ENCODE results near the gene PRKAR2B. TPM values are rescaled to one million over a fixed set of nuclear protein-coding genes. Genes with fewer than 3 reads are reported as not detected.
"Not testable (repeated sequence)": the region's sequence is repeated elsewhere in the genome, so short reads cannot be mapped to it uniquely, and the experiment has no call there.

Gene PRKAR2B
- total and polyA plus RNA-seq, 2 donors (not counting 1 experiment from before 2014, with no cell fraction given), result 0.07 to 0.81 TPM

DNA sequence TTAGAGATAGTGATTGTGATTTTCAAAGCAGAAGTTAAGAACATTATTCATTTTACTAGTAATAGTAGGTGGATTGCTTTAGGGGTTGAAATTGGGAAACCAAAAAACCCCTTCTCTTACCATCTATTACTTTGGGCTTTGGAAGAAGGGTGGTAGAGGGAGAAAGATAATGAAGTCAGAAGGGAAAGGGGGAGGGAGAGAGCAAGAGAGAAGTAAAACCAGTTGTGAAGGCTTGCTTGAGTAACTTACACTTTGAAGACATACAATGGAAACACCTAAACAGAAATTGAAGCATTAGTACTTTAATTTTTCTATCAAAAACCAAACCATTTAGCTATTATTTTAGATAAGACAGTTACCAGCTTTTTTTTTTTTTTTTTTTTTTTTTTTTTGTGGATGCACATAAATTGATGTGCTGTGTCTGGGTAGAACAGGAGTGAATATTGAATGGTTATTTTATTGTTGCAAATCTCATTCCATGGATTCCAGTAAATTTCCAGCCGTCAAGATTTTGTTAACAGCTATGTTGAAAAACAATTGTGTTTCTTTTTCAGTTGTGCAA lies 5.5 kb downstream of the PRKAR2B start:
- no peak for ATAC-seq (ENCODE audit: low read depth)
- no peak for DNase-seq
- POLR2A ChIA-PET, result interaction anchor here (0.6 kb wide), 1 partner anchor 94 kb away, joined by 4 read pairs; no protein-coding TSS in a partner anchor
- Histone ChIP-seq H3K9me3 (ENCODE audit: control extremely low read depth in 1 of 3, control insufficient read depth in 2 of 3, insufficient read depth in 1 of 3, low read length in 2 of 3) (no peaks in the 10 kb centered on the region), H3K27ac (ENCODE audit: low read length in 2 of 2) (no peak overlapping the region), H3K4me3 (ENCODE audit: control extremely low read depth in 1 of 5, extremely low read depth in 1 of 5, insufficient read depth in 1 of 5, low read depth in 2 of 5, low read length in 4 of 5) (no peak overlapping the region), H4K20me1 (ENCODE audit: control insufficient read depth, insufficient read depth, low read length, poor library complexity, severe bottlenecking) (no peaks in the 10 kb centered on the region), H3K9ac (ENCODE audit: low read length) (no peak overlapping the region), H3K27me3 (replicated peaks in 1 of 4; ENCODE audit: control extremely low read depth in 1 of 4, control insufficient read depth in 3 of 4, insufficient read depth in 4 of 4, low read length in 3 of 4) (peaks cover 0 to 26% (median 23%) of the 10 kb centered on the region in 4 experiments), H3K79me2 (ENCODE audit: control insufficient read depth, insufficient read depth, low read length) (no peaks in the 10 kb centered on the region), H2AFZ (ENCODE audit: insufficient read depth, low read depth, low read length, poor library complexity, severe bottlenecking) (no peak overlapping the region), H3K4me1 (ENCODE audit: control insufficient read depth in 2 of 2, insufficient read depth in 2 of 2, low read length in 2 of 2) (peaks cover 7% of the 10 kb centered on the region in 2 donors), H3K36me3 (replicated peaks in 1 of 2; ENCODE audit: control extremely low read depth in 1 of 2, control insufficient read depth in 1 of 2, extremely low read depth in 1 of 2, insufficient read depth in 2 of 2, low read length in 1 of 2) (no peaks in the 10 kb centered on the region), H3K4me2 (replicated peaks; ENCODE audit: low read depth, low read length, poor library complexity, severe bottlenecking) (no peak overlapping the region)
- no peaks in the 10 kb centered on the region for H3K9me3 Mint-ChIP-seq (ENCODE audit: insufficient read depth)
- H3K4me3 Mint-ChIP-seq, result no peak overlapping the region
- H3K4me1 Mint-ChIP-seq, result peaks cover 10% of the 10 kb centered on the region
- H3K27ac Mint-ChIP-seq, result no peak overlapping the region
- peaks cover 33% of the 10 kb centered on the region for H3K27me3 Mint-ChIP-seq
- WGBS (ENCODE audit: insufficient coverage), result no CpG with 5 or more reads among the region's 1 CpG
- no peak for TF ChIP-seq EZH2 (IDR thresholded peaks at IDR 0.05; ENCODE audit: borderline replicate concordance, insufficient read depth, low read depth, low read length, poor library complexity, severe bottlenecking)
- TF ChIP-seq, protein P1, sequence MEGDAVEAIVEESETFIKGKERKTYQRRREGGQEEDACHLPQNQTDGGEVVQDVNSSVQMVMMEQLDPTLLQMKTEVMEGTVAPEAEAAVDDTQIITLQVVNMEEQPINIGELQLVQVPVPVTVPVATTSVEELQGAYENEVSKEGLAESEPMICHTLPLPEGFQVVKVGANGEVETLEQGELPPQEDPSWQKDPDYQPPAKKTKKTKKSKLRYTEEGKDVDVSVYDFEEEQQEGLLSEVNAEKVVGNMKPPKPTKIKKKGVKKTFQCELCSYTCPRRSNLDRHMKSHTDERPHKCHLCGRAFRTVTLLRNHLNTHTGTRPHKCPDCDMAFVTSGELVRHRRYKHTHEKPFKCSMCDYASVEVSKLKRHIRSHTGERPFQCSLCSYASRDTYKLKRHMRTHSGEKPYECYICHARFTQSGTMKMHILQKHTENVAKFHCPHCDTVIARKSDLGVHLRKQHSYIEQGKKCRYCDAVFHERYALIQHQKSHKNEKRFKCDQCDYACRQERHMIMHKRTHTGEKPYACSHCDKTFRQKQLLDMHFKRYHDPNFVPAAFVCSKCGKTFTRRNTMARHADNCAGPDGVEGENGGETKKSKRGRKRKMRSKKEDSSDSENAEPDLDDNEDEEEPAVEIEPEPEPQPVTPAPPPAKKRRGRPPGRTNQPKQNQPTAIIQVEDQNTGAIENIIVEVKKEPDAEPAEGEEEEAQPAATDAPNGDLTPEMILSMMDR (IDR thresholded peaks at IDR 0.05), result no peak
- intact Hi-C loops (cut with micrococcal nuclease), result loop anchor here (10.0 kb wide), 3 partner anchors 255 to 845 kb away; partner anchors contain the start of genes CBLL1 and DLD
- CTCF ChIA-PET, result no interaction called here

DNA sequence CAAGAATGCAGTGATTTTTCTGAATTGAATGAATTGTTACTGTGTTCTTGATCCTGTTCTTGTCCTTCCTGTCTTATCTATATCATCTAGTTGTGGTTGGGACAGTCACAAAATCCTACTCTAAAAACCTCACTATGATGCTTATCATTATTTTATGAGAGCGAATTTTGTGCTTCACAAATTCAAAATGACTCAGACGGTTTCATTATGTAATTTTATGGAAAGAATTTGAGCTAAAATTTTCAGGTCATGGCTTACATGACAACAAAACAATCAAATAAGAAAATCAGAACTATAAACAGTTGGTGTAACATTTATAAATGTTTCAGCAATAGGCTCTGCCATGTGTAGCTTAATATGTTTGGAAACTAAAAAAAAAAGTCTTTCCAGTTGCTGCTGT lies 6.9 kb downstream of the PRKAR2B start:
- Histone ChIP-seq H3K27ac (ENCODE audit: low read length in 2 of 2) (no peak overlapping the region), H2AFZ (ENCODE audit: insufficient read depth, low read depth, low read length, poor library complexity, severe bottlenecking) (no peak overlapping the region), H3K4me2 (replicated peaks; ENCODE audit: low read depth, low read length, poor library complexity, severe bottlenecking) (no peak overlapping the region), H3K27me3 (replicated peaks in 1 of 4; ENCODE audit: control extremely low read depth in 1 of 4, control insufficient read depth in 3 of 4, insufficient read depth in 4 of 4, low read length in 3 of 4) (peaks cover 0 to 15% (median 11%) of the 10 kb centered on the region in 4 experiments), H3K9me3 (ENCODE audit: control extremely low read depth in 1 of 3, control insufficient read depth in 2 of 3, insufficient read depth in 1 of 3, low read length in 2 of 3) (no peaks in the 10 kb centered on the region), H3K4me1 (ENCODE audit: control insufficient read depth in 2 of 2, insufficient read depth in 2 of 2, low read length in 2 of 2) (no peaks in the 10 kb centered on the region), H3K4me3 (ENCODE audit: control extremely low read depth in 1 of 5, extremely low read depth in 1 of 5, insufficient read depth in 1 of 5, low read depth in 2 of 5, low read length in 4 of 5) (no peak overlapping the region), H4K20me1 (ENCODE audit: control insufficient read depth, insufficient read depth, low read length, poor library complexity, severe bottlenecking) (no peaks in the 10 kb centered on the region), H3K79me2 (ENCODE audit: control insufficient read depth, insufficient read depth, low read length) (no peaks in the 10 kb centered on the region), H3K36me3 (replicated peaks in 1 of 2; ENCODE audit: control extremely low read depth in 1 of 2, control insufficient read depth in 1 of 2, extremely low read depth in 1 of 2, insufficient read depth in 2 of 2, low read length in 1 of 2) (no peaks in the 10 kb centered on the region), H3K9ac (ENCODE audit: low read length) (no peak overlapping the region)
- H3K27ac Mint-ChIP-seq, result no peak overlapping the region
- ATAC-seq (ENCODE audit: low read depth) (no peak), DNase-seq (no peak)
- POLR2A ChIA-PET, result no interaction called here
- WGBS (ENCODE audit: insufficient coverage), result no CpG with 5 or more reads among the region's 2 CpGs
- H3K4me3 Mint-ChIP-seq, result no peak overlapping the region
- intact Hi-C loops (cut with micrococcal nuclease), result no loop called here
- no peak for TF ChIP-seq EZH2 (IDR thresholded peaks at IDR 0.05; ENCODE audit: borderline replicate concordance, insufficient read depth, low read depth, low read length, poor library complexity, severe bottlenecking)
- TF ChIP-seq, protein P1 (IDR thresholded peaks at IDR 0.05), result no peak
- CTCF ChIA-PET, result no interaction called here
- H3K9me3 Mint-ChIP-seq (ENCODE audit: insufficient read depth), result peaks cover 2% of the 10 kb centered on the region
- H3K27me3 Mint-ChIP-seq, result peaks cover 22% of the 10 kb centered on the region
- no peaks in the 10 kb centered on the region for H3K4me1 Mint-ChIP-seq

- H3K4me3 Mint-ChIP-seq; H3K27ac Mint-ChIP-seq; H3K4me1 ChIP-seq (ENCODE audit: control insufficient read depth in 2 of 2, insufficient read depth in 2 of 2, low read length in 2 of 2); H4K20me1 ChIP-seq (ENCODE audit: control insufficient read depth, insufficient read depth, low read length, poor library complexity, severe bottlenecking); ATAC-seq (ENCODE audit: low read depth); H3K4me1 Mint-ChIP-seq; H3K27me3 Mint-ChIP-seq; POLR2A ChIA-PET; H3K9me3 ChIP-seq (ENCODE audit: control extremely low read depth in 1 of 3, control insufficient read depth in 2 of 3, insufficient read depth in 1 of 3, low read length in 2 of 3); H3K9ac ChIP-seq (ENCODE audit: low read length); intact Hi-C loops (cut with micrococcal nuclease); H3K9me3 Mint-ChIP-seq (ENCODE audit: insufficient read depth); H3K27me3 ChIP-seq (replicated peaks in 1 of 4; ENCODE audit: control extremely low read depth in 1 of 4, control insufficient read depth in 3 of 4, insufficient read depth in 4 of 4, low read length in 3 of 4); H2AFZ ChIP-seq (ENCODE audit: insufficient read depth, low read depth, low read length, poor library complexity, severe bottlenecking); H3K27ac ChIP-seq (ENCODE audit: low read length in 2 of 2); DNase-seq; CTCF ChIA-PET; H3K4me2 ChIP-seq (replicated peaks; ENCODE audit: low read depth, low read length, poor library complexity, severe bottlenecking); H3K79me2 ChIP-seq (ENCODE audit: control insufficient read depth, insufficient read depth, low read length); H3K36me3 ChIP-seq (replicated peaks in 1 of 2; ENCODE audit: control extremely low read depth in 1 of 2, control insufficient read depth in 1 of 2, extremely low read depth in 1 of 2, insufficient read depth in 2 of 2, low read length in 1 of 2); H3K4me3 ChIP-seq (ENCODE audit: control extremely low read depth in 1 of 5, extremely low read depth in 1 of 5, insufficient read depth in 1 of 5, low read depth in 2 of 5, low read length in 4 of 5): not testable (repeated sequence)
- no CpG with 5 or more reads among the region's 1 CpG for WGBS (ENCODE audit: insufficient coverage)
These were observed 10.5 kb downstream of the PRKAR2B start for GRCh38 chr7:107054965-107055364.
